CD4-positive, alpha-beta T cell treated with Interleukin-6 for 4 hours (primary cell): ENCODE measurements around the gene YWHAG.
"Not testable (repeated sequence)": the region's sequence is repeated elsewhere in the genome, so short reads cannot be mapped to it uniquely, and the experiment has no call there.

Source experiments
- DNase-seq: peaks from one replicate; pipeline ENCODE4 v3.0.0-alpha.2; 2020; ENCODE audit warnings: mixed read lengths

Gene YWHAG

DNA sequence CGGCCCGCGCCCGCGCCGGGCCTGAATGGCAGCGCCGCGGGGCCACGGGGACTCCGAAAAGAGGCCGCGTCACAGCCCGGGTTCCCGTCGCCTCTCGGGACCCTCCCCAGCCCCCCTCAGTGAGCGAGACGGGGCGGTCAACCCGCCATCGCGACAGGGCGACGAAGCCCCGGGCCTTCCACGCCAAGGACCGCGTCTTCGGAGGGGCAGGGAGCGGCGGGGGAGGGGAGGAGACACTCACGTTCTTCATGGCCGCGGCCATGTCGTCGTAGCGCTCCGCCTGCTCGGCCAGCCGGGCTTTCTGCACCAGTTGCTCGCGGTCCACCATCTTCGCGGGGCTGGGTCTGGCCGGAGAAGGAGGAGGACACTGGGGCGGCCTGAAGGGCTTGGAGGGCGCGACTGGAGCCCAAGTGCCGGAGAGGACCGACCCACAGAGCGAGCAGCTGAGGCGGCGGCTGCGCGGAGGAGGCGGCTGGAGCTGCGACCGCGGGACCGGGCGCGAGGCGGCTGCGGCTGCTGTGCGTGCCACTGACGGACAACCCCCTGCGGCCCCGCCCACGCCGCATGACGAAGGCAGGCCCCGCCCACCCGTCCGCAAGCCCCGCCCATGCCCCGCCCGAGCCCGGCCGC, at the start of gene YWHAG:
TSS of gene YWHAG (minus strand) at position 511 of the 630 bp plus-strand sequence. CDS start at position 328, 183 bp downstream.
- DNase-seq, result peak; percentile 87

GRCh38 chr7:76408121-76408560, 49.4 kb upstream of the YWHAG start:
- DNase-seq, result no peak

DNA sequence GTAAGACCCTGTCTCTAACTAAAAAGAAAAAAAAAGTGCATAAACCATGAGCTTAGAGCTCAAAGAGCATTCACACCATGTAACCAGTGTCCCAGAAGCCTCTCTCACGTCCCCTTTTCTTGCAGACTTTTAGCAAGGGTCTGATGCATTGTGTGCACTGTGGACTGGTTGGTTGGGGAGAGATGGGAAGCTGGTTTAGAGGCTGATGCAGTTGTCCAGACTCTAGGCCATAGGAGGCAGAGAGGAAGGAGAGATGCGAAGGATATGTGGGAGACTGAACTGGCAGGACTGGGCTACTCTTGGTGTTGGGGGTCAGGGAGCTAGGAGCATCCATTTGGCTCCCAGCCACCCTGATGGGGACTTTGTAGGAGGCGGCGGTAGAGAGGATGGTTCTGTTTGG, 48.9 kb upstream of the YWHAG start:
- DNase-seq, result no peak

GRCh38 chr7:76405738-76406137, 46.9 kb upstream of the YWHAG start:
- no peak for DNase-seq

DNA sequence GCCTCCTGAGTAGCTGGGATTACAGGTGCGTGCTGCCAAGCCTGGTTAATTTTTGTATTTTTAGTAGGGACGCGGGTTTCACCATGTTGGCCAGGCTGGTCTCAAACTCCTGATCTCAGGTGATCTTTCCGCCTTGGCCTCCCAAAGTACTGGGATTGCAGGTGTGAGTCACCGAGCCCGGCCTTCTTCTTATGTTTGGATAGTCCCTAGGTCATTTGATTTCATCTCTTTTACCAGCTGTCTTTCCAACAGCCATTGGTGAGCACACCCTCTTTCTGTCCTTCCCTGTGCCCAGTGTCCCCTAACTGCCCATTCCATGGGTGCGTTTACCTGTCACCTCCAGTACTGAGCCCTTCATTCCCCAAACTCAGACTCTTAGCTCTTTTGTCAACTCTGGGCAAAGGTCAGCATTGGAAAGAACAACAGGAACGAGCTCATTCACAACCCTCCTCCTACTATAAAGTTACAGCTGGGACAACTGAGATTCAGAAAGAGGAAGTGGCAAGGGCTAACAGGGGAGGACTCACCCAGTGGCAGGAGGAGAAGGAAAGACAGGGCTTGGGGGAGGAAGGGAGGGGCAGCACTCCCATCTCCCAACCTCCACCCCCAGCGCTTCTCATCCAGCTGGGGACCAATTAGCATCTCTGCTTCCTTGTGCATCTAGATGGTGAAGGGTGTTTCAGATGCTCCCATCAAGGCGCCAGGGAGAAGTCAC, 45.1 kb upstream of the YWHAG start:
- DNase-seq, result no peak

- not testable (repeated sequence) for DNase-seq
Observed at GRCh38 chr7:76403097-76403496, 44.3 kb upstream of the YWHAG start.

- no peak for DNase-seq
Observed at GRCh38 chr7:76400248-76400647, 41.5 kb upstream of the YWHAG start.

- DNase-seq, result peak; percentile 91
Observed at GRCh38 chr7:76397409-76398183, 38.8 kb upstream of the YWHAG start.

DNA sequence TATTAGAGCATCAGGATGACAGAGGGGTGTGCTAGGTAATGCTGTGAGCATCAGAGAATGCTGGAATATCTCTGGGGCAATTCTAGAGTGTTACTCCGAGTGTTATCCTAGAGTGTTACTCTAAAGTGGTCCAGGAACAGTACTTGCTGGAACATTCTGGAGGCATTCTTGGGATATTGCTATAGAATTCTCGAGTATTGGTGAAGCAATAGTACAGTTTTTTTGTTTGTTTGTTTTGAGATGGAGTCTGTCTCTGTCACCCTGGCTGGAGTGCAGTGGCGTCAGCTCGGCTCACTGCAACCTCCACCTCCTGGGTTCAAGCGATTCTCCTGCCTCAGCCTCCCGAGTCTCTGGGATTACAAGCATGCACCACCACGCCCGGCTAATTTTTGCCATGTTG, 38.1 kb upstream of the YWHAG start:
- no peak for DNase-seq

GRCh38 chr7:76395965-76396726, 37.4 kb upstream of the YWHAG start:
- DNase-seq, result no peak

DNA sequence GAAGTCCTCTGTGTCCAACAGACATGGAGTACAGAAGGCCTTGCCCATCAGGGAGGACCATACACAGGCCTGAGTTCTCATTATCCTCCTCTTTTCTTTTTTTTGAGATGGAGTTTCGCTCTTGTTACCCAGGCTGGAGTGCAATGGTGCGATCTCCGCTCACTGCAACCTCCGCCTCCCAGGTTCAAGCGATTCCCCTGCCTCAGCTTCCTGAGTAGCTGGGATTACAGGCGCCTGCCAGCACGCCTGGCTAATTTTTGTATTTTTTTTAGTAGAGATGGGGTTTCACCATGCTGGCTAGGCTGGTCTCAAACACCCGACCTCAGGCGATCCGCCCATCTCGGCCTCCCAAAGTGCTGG, 36.8 kb upstream of the YWHAG start:
- not testable (repeated sequence) for DNase-seq

DNA sequence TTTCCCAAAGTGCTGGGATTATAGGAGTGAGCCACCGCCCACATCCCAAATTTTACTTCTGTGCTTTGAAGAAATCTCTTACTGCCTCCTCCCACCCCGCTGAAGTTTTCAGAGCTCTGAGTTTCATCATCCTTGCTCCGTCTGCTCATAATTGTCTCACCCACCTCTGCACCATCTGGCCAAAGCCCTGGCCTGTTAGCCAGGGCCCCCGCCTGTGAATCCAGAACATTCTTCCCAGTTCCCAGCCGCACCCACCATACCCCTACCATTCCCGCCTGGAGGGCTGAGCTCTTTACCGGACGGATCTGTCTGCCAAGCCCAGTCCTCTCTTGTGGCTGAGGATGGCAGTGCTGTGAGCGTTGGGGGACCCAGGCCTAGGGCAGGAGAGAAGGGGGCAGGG, 36.2 kb upstream of the YWHAG start:
- no peak for DNase-seq

- peak; percentile 94 for DNase-seq
Observed at GRCh38 chr7:76393116-76394031, 34.6 kb upstream of the YWHAG start.

- DNase-seq, result no peak
Observed at GRCh38 chr7:76392531-76393115, 33.8 kb upstream of the YWHAG start.

DNA sequence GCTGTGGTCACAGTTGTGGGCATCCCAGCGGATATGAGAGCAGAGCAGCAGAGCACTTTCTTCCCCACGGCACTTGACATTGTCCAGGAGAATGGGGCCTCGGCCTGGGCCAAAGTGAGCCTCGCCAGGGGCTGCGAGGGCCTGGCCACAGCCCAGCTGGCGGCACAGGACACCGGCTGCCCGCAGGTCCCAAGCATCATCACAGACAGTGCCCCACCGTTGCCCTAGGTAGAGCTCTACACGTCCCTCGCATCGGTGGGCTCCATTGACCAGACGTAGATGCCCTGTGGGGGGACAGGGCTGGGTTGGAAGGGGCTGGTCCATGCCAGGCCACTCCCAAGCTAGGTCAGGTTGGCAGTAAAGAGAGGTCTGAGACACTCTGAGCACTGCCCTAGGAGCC, 31.3 kb upstream of the YWHAG start:
- no peak for DNase-seq

GRCh38 chr7:76387789-76388188, 29.0 kb upstream of the YWHAG start:
- not testable (repeated sequence) for DNase-seq

GRCh38 chr7:76386691-76387260, 28.0 kb upstream of the YWHAG start:
- DNase-seq, result no peak

DNA sequence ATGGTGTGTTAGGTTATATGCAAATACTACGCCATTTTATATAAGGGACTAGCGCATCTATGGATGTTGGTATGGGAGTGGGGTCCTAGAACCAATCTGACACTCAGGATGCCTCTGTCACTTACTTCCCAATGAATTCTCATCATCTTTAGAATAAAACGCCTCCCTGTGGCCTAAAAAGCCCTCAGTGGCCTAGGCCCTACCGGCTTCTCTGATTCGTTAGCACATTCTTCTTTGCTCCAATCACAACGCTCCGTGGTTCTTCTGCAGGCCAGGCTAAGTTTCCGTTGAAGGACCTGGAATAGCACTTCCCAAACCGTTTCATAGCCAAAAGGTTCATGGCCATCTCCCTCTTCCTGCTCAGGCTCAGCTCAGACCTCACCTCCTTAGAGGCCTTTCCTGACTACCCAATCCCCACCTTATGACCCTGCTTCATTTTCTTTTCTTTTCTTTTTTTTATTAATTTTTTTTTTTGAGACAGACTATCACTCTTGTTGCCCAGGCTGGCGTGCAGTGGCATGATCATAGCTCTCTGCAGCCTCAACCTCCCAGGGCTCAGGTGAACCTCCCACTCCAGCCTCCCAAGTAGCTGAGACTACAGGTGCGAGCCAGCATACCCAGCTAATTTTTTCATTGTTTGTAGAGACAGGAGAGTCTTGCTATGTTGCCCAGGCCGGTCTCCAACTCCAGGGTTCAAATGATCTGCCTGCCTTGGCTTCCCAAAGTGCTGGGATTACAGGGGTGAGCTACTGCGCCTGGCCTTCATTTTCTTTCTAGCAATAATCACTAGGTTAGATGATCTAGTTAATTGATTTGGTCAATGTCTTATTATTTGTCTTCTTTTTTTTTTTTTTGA, 24.5 kb upstream of the YWHAG start:
- no peak for DNase-seq

DNA sequence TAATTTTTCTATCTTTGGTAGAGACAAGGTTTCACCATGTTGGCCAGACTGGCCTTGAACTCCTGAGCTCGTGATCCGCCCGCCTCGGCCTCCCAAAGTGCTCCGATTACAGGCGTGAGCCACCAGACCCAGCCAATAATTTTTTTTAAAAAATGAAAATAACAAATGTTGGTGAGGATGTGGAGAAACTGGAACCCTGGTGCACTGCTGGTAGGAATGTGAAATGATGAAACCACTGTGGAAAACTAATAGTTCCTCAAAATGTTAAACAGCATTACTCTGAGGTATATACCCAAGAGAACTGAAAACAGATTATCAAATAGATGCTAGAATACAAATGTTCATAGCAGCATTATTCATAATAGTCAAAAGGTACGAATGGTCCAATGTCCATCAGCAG, 23.0 kb upstream of the YWHAG start:
- no peak for DNase-seq

- DNase-seq, result no peak
Observed at GRCh38 chr7:76380623-76380966, 21.8 kb upstream of the YWHAG start.
